HEK293T (cell line): ENCODE results near the gene HOXC12.

Experiments used
- CTBP1 ChIP-seq: fragments of 450-650 bp; IDR thresholded peaks from 2 replicates; pipeline ENCODE4 v1.6.1; 2016; ENCODE audit warnings: borderline replicate concordance
- NFRKB ChIP-seq: fragments of 450-650 bp; IDR thresholded peaks from 2 replicates; pipeline ENCODE4 v1.6.1; 2016; ENCODE audit warnings: mild to moderate bottlenecking, moderate library complexity

GRCh38 chr12:53984901-53985691 is 30.4 kb downstream of the HOXC12 start, which contains the start of gene HOXC10:
- TF ChIP-seq NFRKB (no peak), CTBP1 (no peak)
